Activated CD4-positive, alpha-beta T cell treated with anti-CD3 and anti-CD28 coated beads, Interleukin-2, Interleukin-4, amounts not matched to agents 100 ng/mL and 50 ng/mL, durations not matched to agents 16 hours and 8 hours (primary cell): ENCODE results near the gene ZFYVE27.
A peak's percentile ranks its signal among the peaks of the same experiment; 100 is the strongest.

Experiments
- DNase-seq: peaks from one replicate; pipeline ENCODE4 v3.0.0-alpha.2; 2020; ENCODE audit warnings: low spot score

Gene ZFYVE27

DNA sequence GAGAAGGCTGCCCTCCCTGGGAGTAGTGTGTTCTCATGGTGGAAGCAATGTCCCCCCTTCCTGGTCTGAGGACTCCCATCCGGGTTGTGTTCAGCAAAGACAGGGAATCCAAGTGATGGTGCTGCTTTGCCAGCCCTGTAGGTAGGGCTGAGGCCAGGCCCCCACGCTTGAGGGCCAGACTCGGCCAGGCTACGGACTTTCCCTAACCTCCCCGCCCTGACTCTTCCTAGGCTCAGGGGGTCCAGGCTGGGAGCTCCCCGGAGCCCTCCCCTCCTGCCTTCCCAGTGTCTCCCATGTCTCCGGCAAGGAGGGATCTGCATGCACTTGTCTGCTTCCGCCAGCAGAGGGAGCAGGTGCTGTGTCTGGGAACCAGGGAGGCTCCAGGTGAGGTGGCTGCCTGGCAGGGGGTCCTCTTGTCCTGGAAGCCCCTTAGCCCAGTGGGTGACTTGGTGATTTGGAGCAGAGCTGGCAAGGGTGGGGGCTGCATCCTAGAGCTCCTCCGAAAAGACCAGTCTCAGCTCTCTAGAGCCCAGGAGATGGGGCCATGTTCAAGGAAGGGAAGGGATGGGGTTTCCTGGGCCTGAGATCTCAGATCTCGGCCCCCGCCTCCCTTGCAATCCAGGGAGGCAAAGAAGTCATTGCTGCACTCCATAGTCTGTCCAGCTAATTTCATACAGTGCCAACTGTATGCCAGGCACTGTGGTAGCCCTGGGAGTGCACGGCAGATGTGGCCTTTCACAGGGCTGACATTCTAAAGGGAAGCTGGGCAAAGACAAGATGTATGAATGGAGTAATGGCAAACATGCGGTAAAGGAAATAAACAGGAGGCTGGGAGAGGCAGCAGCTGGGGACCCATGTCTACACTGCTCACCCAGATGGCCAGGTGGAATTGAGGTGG, 55.1 kb downstream of the ZFYVE27 start:
- DNase-seq, result peak; percentile 72

DNA sequence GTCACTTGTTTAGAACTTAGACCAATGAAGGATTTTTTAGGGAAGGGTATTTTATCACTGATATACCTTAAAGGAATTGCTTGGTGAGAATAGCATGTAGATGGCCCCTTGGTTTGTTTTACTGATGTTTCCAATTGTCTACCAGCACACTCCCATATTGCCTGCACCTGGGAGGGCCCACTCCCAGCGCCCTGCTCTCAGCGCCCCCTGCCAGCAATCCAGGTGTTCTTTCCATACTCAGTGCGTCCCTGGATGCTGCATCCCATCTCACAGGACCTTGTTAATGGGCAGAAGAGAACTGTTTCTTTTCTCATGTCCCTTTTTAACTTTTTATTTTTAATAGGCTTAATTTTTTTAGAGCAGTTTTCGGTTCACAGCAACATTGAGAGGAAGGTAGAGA, 59.0 kb downstream of the ZFYVE27 start:
- DNase-seq, result no peak

DNA sequence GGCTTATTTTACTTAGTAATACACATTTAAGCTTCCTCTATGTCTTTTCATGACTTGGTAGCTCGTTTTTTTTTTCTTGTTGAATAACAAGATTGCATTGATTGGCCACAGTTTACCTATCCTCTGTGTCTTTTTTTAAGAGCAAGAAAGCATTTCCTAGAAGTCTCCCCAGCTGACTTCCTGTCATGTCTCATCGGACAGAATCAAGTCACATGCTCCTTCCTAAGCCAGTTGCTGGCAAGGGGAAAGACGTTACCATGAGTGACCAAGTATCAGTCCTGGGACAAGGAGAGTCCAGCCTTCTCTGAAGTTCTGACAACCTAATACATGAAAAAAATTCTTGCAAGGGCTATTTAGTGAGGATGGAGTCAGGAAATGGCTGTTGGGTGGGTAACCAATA, 59.7 kb downstream of the ZFYVE27 start:
- DNase-seq, result peak; percentile 55

DNA sequence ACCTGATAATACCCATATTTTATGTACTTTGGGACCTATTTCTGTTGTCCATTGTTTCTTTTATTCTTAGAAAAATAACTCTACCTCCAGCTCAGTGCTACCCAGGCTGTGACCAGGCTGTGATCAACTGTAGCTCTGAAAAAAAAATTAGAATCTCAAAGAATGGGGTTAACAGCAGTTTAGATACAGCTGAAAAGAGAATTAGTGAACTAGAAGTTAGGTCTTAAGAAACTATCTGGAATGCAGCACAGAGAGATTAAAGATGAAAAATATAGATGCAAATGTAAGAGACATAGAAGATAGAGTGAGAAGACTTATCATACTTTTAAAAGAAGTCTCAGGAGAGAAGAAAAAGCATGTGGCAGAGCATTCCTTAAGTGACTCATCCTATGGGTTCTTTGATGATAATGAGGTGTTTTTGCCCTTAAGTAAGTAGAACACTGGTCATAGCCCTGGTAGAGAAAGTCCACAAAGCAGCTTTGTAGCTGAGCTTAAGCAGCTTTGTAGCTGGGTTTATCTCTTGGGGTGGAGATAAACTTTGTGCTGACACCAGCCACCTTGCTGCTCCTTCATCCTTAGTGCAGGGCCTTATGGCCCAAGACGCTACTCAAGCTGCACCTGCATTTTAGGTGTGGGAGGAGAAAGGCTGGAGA, 62.2 kb downstream of the ZFYVE27 start:
- DNase-seq, result no peak

DNA sequence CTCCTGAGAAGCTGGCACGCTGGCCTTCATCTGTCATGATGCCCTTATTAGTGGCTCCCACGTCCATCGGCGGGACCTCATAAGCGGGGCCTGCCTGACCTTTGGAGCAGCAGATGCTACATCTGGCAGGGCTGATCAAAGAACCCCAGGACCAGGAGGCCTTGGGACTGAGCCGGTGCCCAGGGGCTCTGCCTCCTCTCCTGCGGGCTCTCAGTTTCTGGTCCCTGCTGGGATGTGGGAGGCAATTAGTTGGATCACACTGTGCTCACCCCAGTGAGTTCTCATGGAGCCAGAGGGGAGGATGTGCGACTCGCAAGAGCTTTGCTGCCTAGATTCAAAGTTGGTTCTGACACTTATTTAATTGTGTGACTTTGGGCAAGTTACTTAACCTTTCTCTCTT, 63.5 kb downstream of the ZFYVE27 start:
- no peak for DNase-seq

DNA sequence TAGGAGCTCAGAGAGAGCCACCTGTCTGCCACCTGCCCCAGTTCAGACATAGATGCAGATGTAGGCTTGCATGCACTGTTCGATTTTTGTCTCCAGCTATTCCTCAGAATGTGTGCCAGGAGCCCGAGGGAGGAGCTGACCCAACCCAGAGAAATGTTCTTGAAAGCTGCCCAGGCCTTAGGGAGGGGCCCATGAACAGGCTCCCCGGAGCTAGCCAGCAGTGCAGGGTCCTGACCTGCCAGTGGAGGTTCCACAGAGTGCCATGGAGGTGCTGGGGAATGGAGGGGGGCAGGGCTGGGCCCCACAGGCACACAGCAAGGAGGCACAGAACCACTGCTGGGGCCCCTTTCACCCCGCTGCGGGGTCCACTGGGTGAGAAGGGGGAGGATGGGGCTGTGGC, 64.5 kb downstream of the ZFYVE27 start:
- no peak for DNase-seq

DNA sequence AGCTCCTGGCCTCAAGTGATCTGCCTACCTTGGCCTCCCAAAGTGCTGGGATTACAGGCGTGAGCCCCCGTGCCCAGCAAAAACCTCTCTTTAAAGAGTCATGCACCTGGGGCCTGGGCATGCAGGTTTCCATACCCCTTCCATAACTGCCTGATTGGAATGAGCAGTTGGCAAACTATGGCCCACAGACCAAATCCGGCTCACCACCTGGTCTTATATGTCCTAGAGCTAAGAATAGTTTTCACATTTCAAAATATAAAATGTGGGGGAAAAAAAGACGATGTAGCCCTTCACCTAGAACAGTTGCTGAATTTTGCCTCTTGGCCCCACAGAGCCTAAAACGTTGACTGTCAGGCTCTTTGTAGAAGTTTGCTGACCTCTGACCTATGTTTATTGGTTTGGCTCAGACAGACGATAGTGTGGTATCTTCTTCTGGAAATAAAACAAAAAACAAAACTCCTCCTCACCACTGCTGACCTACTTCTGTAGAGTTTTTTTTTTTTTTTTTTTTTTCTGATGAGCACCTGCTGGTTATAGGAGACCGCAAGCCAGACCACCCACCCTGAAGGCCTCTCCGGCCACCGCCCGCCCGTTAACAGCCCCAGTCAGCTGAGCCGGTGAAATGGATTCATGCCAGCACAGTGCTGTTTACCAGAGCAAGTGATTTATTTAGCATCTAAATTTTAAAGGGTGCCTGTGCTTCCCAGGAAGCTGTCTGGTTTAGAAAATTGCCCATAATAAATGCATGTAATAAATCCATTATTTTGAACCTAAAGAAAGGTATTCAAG, 68.4 kb downstream of the ZFYVE27 start:
- no peak for DNase-seq

DNA sequence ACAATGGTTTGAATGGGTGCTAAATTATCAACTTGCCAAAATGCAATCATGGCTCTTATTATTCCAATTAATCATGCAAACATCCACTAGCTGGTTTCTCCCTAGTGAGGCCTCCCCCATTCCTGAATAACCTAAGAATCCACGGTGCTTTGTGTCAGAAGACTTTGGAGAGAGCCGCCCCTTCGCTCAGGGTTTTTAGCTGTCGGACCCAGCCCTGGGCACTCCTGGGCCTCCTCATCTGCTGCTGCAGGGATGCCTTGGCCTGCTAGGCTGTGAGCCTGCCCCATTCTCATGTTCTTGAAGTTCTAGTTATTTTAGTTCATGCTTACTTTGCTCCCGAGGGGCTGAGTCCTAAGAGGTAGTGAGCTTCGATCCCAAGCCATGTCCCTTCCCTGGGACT, 69.0 kb downstream of the ZFYVE27 start:
- DNase-seq, result no peak

DNA sequence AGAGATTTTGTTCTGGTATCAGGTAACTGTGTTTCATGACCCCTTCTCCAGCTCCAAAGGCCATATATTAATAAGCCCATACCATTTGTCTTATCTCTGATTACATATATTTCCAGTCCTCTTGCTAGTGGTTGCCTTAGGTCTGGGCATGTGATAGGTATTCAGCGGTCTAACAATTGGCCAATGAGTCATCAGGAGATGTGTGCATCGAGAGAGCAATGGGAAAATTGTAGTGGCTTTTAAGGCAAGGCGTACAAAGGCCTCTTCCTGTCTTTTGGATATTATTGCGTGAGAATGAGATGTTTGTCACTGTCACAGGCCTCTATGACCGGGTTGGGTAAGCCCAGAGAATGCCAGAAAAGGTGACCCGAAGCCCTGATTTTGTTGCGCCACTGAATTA, 73.5 kb downstream of the ZFYVE27 start:
- DNase-seq, result no peak
